ENCODE results near the gene MUC22.
"Not testable (repeated sequence)": the region's sequence is repeated elsewhere in the genome, so short reads cannot be mapped to it uniquely, and the experiment has no call there.

MUC22 gene

GRCh38 chr6:30966154-30966553 lies 44.1 kb upstream of the MUC22 start:
- in situ Hi-C loops (cut with MboI; ENCODE audit: low sequenced_read_pairs, unreplicated experiment), result no loop called here
- DNase-seq (ENCODE audit: low spot score), result no peak
- TF ChIP-seq CTCF (IDR thresholded peaks at IDR 0.05; ENCODE audit: borderline replicate concordance, control extremely low read depth, extremely low read depth, insufficient read depth, missing control alignments), result no peak

GRCh38 chr6:30969171-30969570 lies 41.1 kb upstream of the MUC22 start:
- in situ Hi-C loops (cut with MboI; ENCODE audit: low sequenced_read_pairs, unreplicated experiment); DNase-seq (ENCODE audit: low spot score): not testable (repeated sequence)

GRCh38 chr6:30970946-30971345 lies 39.3 kb upstream of the MUC22 start:
- no peak for DNase-seq (ENCODE audit: low spot score)
- no peak for TF ChIP-seq CTCF (IDR thresholded peaks at IDR 0.05; ENCODE audit: borderline replicate concordance, control extremely low read depth, extremely low read depth, insufficient read depth, missing control alignments)
- in situ Hi-C loops (cut with MboI; ENCODE audit: low sequenced_read_pairs, unreplicated experiment), result no loop called here

- no peak for TF ChIP-seq CTCF (IDR thresholded peaks at IDR 0.05; ENCODE audit: borderline replicate concordance, control extremely low read depth, extremely low read depth, insufficient read depth, missing control alignments)
- DNase-seq (ENCODE audit: low spot score), result no peak
- in situ Hi-C loops (cut with MboI; ENCODE audit: low sequenced_read_pairs, unreplicated experiment), result no loop called here
Observed at GRCh38 chr6:30972816-30973215, 37.5 kb upstream of the MUC22 start.

- in situ Hi-C loops (cut with MboI; ENCODE audit: low sequenced_read_pairs, unreplicated experiment), result no loop called here
- no peak for DNase-seq (ENCODE audit: low spot score)
- TF ChIP-seq CTCF (IDR thresholded peaks at IDR 0.05; ENCODE audit: borderline replicate concordance, control extremely low read depth, extremely low read depth, insufficient read depth, missing control alignments), result no peak
Observed at GRCh38 chr6:30974490-30975252, 35.6 kb upstream of the MUC22 start.

GRCh38 chr6:30979141-30979540 lies 31.1 kb upstream of the MUC22 start:
- no peak for DNase-seq (ENCODE audit: low spot score)
- in situ Hi-C loops (cut with MboI; ENCODE audit: low sequenced_read_pairs, unreplicated experiment), result no loop called here
- no peak for TF ChIP-seq CTCF (IDR thresholded peaks at IDR 0.05; ENCODE audit: borderline replicate concordance, control extremely low read depth, extremely low read depth, insufficient read depth, missing control alignments)

GRCh38 chr6:30979690-30980089 lies 30.6 kb upstream of the MUC22 start:
- in situ Hi-C loops (cut with MboI; ENCODE audit: low sequenced_read_pairs, unreplicated experiment), result no loop called here
- TF ChIP-seq CTCF (IDR thresholded peaks at IDR 0.05; ENCODE audit: borderline replicate concordance, control extremely low read depth, extremely low read depth, insufficient read depth, missing control alignments), result no peak

More at GRCh38 chr6:30979690-30980089, 30.6 kb upstream of the MUC22 start:
- DNase-seq (ENCODE audit: low spot score), result no peak

Data from GM13976 (cell line).